Adipose tissue (tissue), 3 donors: ENCODE results near the gene DHFR. TPM values are rescaled to one million over a fixed set of nuclear protein-coding genes. Genes with fewer than 3 reads are reported as not detected.

Experiments
- polyA plus RNA-seq, 3 donors: library from polyadenylated mRNA; stranded (reverse); fragments of 200-250 nt; gene quantifications; one replicate each; pipeline ENCODE4 v1.2.3, GENCODE V29; 2013
- donor health status: healthy with polysubstance abuse.
- donor health status: Bipolar disorder and iron deficiency.
- donor health status: healthy.

DHFR gene
- polyA plus RNA-seq, 3 donors = 2.9 to 18.1 (median 16.3) TPM

Other genes with a start within 250 kb of the DHFR start
- gene ZFYVE16, start 246.9 kb downstream of the DHFR start, polyA plus RNA-seq = 10 to 100 TPM in 1 of 3 donors, 1 to 10 TPM in 2; 3.9 to 11.7 (median 9.8) TPM
- 1 to 10 TPM in 2 of 3 donors, under 1 TPM in 1; 0.78 to 1.3 (median 1.1) TPM for gene FAM151B, start 166.9 kb downstream of the DHFR start, polyA plus RNA-seq
- gene ANKRD34B, start 84.7 kb downstream of the DHFR start, polyA plus RNA-seq = 1 to 10 TPM in 1 of 3 donors, under 1 TPM in 1, not detected in 1; 0.06 to 1.5 TPM
- 1 to 10 TPM; 4.5 to 6.1 (median 5.1) TPM for gene MSH3, start 331 bp downstream of the DHFR start, polyA plus RNA-seq